Suprapubic skin (tissue), 4 donors: ENCODE data around the gene TPK1. TPM values are rescaled to one million over a fixed set of nuclear protein-coding genes. Genes with fewer than 3 reads are reported as not detected.

Source experiments
- DNase-seq, 2 donors: peaks; one replicate each; pipeline ENCODE4 v3.0.0-alpha.2; 2019; ENCODE audit warnings: low spot score in 2 of 2
- H3K27ac ChIP-seq: fragments of 200-600 bp; sonication (generic); one replicate; pipeline ENCODE4 v1.5.1; 2019
- H3K27me3 ChIP-seq: fragments of 200-600 bp; sonication (generic); one replicate; pipeline ENCODE4 v1.5.1; 2019
- H3K36me3 ChIP-seq: fragments of 200-600 bp; sonication (generic); one replicate; pipeline ENCODE4 v1.5.1; 2019
- H3K4me1 ChIP-seq: fragments of 200-600 bp; sonication (generic); one replicate; pipeline ENCODE4 v1.5.1; 2019
- H3K4me3 ChIP-seq: fragments of 200-600 bp; sonication (generic); one replicate; pipeline ENCODE4 v1.5.1; 2019; ENCODE audit warnings: mild to moderate bottlenecking
- H3K9me3 ChIP-seq: fragments of 200-600 bp; sonication (generic); one replicate; pipeline ENCODE4 v1.5.1; 2019
- EP300 ChIP-seq: sonication (generic); formaldehyde crosslinking; IDR thresholded peaks from one replicate; pipeline ENCODE4 v1.6.1; 2017; ENCODE audit warnings: antibody characterized with exemption
- POLR2A ChIP-seq, 2 donors: fragments of 450-650 bp; IDR thresholded peaks; one replicate each; pipeline ENCODE4 v1.6.1; 2017; ENCODE audit warnings: antibody characterized with exemption in 2 of 2, mild to moderate bottlenecking in 2 of 2, moderate library complexity in 2 of 2
- POLR2AphosphoS5 ChIP-seq, 3 donors: sonication (generic); formaldehyde crosslinking; IDR thresholded peaks; one replicate each; pipeline ENCODE4 v1.6.1; 2017; ENCODE audit warnings: antibody characterized with exemption in 3 of 3
- WGBS: methylation state at CpG from one replicate; pipeline ENCODE4 v1.1.5; 2018; 5-methylcytosine and 5-hydroxymethylcytosine counted together
- total RNA-seq, 4 donors: library from RNA; depleted of rRNA; stranded (reverse); fragments of >200 nt; gene quantifications; one replicate each; pipeline ENCODE4 v1.1.0, GENCODE V29; 2016
- TF ChIP-seq, protein P1 (sequence below), 2 donors: fragments of 200-600 bp in 1 of 2; fragments of 450-650 bp in 1 of 2; sonication (generic) in 1 of 2; IDR thresholded peaks; one replicate each; pipeline ENCODE4 v1.5.1; 2016 to 2019; ENCODE audit warnings: antibody characterized with exemption in 2 of 2, mild to moderate bottlenecking in 1 of 2, moderate library complexity in 1 of 2

Gene TPK1
- total RNA-seq, 4 donors from 2014 or later, result 1.4 to 3.9 (median 2.8) TPM

DNA sequence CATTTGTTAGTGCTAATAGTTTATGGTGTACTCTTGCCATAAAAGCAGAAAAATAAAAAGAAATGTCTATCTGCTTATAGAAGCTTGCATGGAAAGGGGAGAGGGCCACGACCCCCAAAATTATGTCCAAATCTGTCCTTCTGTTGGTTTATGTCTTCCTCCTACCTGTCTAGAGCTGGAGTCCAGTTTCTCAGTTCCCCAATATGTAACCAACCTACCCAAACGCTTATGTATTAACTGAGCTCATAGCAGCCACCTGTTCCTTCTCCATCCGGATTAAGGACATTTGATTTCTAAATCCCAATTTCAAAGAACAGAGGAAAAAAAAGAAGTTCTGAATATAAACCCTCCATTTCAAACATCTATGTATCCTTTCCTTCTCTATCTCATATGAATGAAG, 30.3 kb upstream of the TPK1 start:
- WGBS, result 77% methylated on average over 3 of the region's 3 CpGs

GRCh38 chr7:144863320-144863647, 27.4 kb upstream of the TPK1 start:
- no peaks in the 10 kb centered on the region for H3K27me3 ChIP-seq
- TF ChIP-seq, protein P1, sequence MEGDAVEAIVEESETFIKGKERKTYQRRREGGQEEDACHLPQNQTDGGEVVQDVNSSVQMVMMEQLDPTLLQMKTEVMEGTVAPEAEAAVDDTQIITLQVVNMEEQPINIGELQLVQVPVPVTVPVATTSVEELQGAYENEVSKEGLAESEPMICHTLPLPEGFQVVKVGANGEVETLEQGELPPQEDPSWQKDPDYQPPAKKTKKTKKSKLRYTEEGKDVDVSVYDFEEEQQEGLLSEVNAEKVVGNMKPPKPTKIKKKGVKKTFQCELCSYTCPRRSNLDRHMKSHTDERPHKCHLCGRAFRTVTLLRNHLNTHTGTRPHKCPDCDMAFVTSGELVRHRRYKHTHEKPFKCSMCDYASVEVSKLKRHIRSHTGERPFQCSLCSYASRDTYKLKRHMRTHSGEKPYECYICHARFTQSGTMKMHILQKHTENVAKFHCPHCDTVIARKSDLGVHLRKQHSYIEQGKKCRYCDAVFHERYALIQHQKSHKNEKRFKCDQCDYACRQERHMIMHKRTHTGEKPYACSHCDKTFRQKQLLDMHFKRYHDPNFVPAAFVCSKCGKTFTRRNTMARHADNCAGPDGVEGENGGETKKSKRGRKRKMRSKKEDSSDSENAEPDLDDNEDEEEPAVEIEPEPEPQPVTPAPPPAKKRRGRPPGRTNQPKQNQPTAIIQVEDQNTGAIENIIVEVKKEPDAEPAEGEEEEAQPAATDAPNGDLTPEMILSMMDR (IDR thresholded peaks at IDR 0.05), result no peak
- TF ChIP-seq POLR2AphosphoS5 (IDR thresholded peaks at IDR 0.05) (no peak), POLR2A (IDR thresholded peaks at IDR 0.05) (no peak), EP300 (no peak)
- no peak overlapping the region for H3K4me3 ChIP-seq
- no peak for DNase-seq
- no peaks in the 10 kb centered on the region for H3K4me1 ChIP-seq
- H3K27ac ChIP-seq, result no peak overlapping the region
- WGBS, result 91% methylated on average over 5 of the region's 5 CpGs
- no peaks in the 10 kb centered on the region for H3K36me3 ChIP-seq
- no peaks in the 10 kb centered on the region for H3K9me3 ChIP-seq

More for the DNA sequence above, 30.3 kb upstream of the TPK1 start:
- H3K27me3 ChIP-seq, result no peaks in the 10 kb centered on the region
- DNase-seq, result no peak
- H3K27ac ChIP-seq, result no peak overlapping the region
- H3K4me1 ChIP-seq, result no peaks in the 10 kb centered on the region
- no peak overlapping the region for H3K4me3 ChIP-seq
- no peaks in the 10 kb centered on the region for H3K36me3 ChIP-seq
- no peaks in the 10 kb centered on the region for H3K9me3 ChIP-seq
- TF ChIP-seq POLR2A (IDR thresholded peaks at IDR 0.05), result no peak
- TF ChIP-seq POLR2AphosphoS5 (IDR thresholded peaks at IDR 0.05), result no peak
- TF ChIP-seq, protein P1 (IDR thresholded peaks at IDR 0.05), result no peak
- no peak for TF ChIP-seq EP300

DNA sequence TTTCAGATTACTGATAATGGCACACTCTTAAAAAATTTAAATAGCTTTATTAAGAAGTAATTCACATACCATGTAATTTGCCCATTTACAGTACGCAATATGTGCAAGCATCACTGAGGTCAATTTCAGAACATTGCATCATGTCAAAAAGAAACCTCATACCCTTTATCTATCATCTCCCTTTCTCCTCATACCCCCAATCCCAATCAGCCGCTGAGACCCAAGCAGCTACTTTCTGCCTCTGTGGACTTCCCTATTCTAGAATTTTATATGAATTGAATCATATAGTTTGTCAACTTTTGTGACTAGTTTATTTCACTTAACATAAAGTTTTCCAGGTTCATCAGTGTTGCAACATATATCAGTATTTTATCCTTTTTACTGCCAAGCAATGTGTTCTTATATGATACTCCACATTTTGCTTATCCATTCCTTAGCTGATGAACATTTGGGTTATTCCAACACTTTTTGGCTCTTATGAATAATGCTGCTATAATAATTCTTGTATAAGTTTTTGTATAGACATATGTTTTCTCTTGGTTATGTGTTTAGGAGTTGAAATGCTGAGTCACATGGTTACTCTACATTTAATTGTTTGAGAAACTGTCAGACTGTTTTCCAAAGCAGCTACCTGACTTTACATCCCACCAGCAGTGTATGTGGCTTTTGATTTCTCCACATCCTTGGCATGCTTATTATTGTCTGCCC, 26.9 kb upstream of the TPK1 start:
- no peak overlapping the region for H3K27ac ChIP-seq
- no peaks in the 10 kb centered on the region for H3K4me1 ChIP-seq
- H3K27me3 ChIP-seq, result no peaks in the 10 kb centered on the region
- H3K4me3 ChIP-seq, result no peak overlapping the region
- TF ChIP-seq, protein P1 (IDR thresholded peaks at IDR 0.05), result no peak
- TF ChIP-seq EP300 (no peak), POLR2AphosphoS5 (IDR thresholded peaks at IDR 0.05) (no peak), POLR2A (IDR thresholded peaks at IDR 0.05) (no peak)
- 88% methylated on average over 2 of the region's 2 CpGs for WGBS
- no peak for DNase-seq
- H3K9me3 ChIP-seq, result no peaks in the 10 kb centered on the region
- no peaks in the 10 kb centered on the region for H3K36me3 ChIP-seq

GRCh38 chr7:144859739-144860138, 23.9 kb upstream of the TPK1 start:
- Histone ChIP-seq H3K27ac (no peak overlapping the region), H3K27me3 (no peaks in the 10 kb centered on the region), H3K4me3 (no peak overlapping the region), H3K4me1 (no peaks in the 10 kb centered on the region), H3K36me3 (no peaks in the 10 kb centered on the region), H3K9me3 (no peaks in the 10 kb centered on the region)
- no peak for TF ChIP-seq POLR2AphosphoS5 (IDR thresholded peaks at IDR 0.05)
- TF ChIP-seq, protein P1 (IDR thresholded peaks at IDR 0.05), result no peak
- no peak for TF ChIP-seq POLR2A (IDR thresholded peaks at IDR 0.05)
- DNase-seq, result no peak
- 51% methylated on average over 3 of the region's 3 CpGs for WGBS

GRCh38 chr7:144857463-144857862, 21.6 kb upstream of the TPK1 start:
- Histone ChIP-seq H3K4me1 (no peaks in the 10 kb centered on the region), H3K9me3 (no peaks in the 10 kb centered on the region), H3K36me3 (no peaks in the 10 kb centered on the region), H3K27ac (no peak overlapping the region), H3K27me3 (no peaks in the 10 kb centered on the region), H3K4me3 (no peak overlapping the region)
- WGBS, result 50% methylated on average over 1 of the region's 1 CpG
- DNase-seq, result no peak
- no peak for TF ChIP-seq POLR2A (IDR thresholded peaks at IDR 0.05)
- no peak for TF ChIP-seq EP300
- TF ChIP-seq, protein P1 (IDR thresholded peaks at IDR 0.05), result no peak
- TF ChIP-seq POLR2AphosphoS5 (IDR thresholded peaks at IDR 0.05), result no peak
